ENCODE measurements around the gene TIMM13.

- no peak for TF ChIP-seq CTCF (IDR thresholded peaks at IDR 0.05)
- TF ChIP-seq EZH2phosphoT487 (IDR thresholded peaks at IDR 0.05) = no peak
Measured at GRCh38 chr19:2469102-2469914, 41.9 kb upstream of the TIMM13 start.
